Epithelial cell of proximal tubule (primary cell): Measurements from ENCODE around the gene GABRG2. TPM values are rescaled to one million over a fixed set of nuclear protein-coding genes. Genes with fewer than 3 reads are reported as not detected.

ENCODE experiments used
- DNase-seq: peaks from one replicate; pipeline ENCODE4 v3.0.0-alpha.2; 2011; ENCODE audit warnings: low read depth
- H3K4me3 ChIP-seq: 2 replicates; pipeline ENCODE4 v1.5.1; 2011; ENCODE audit warnings: low read depth, mild to moderate bottlenecking, low read length
- total RNA-seq: library from RNA; depleted of rRNA; stranded (reverse); fragments of >200 nt; gene quantifications from 2 replicates; pipeline ENCODE4 v1.2.3, GENCODE V29; 2015
- TF ChIP-seq, protein P1 (sequence below): conservative IDR thresholded peaks from 2 replicates; pipeline ENCODE4 v1.5.1; 2012; ENCODE audit warnings: low read depth, mild to moderate bottlenecking, low read length

GABRG2 gene
- total RNA-seq, 1 donor from 2014 or later = not detected

GRCh38 chr5:162174358-162174974 lies 106.9 kb downstream of the GABRG2 start:
- H3K4me3 ChIP-seq = no peak overlapping the region
- no peak for DNase-seq
- TF ChIP-seq, protein P1, sequence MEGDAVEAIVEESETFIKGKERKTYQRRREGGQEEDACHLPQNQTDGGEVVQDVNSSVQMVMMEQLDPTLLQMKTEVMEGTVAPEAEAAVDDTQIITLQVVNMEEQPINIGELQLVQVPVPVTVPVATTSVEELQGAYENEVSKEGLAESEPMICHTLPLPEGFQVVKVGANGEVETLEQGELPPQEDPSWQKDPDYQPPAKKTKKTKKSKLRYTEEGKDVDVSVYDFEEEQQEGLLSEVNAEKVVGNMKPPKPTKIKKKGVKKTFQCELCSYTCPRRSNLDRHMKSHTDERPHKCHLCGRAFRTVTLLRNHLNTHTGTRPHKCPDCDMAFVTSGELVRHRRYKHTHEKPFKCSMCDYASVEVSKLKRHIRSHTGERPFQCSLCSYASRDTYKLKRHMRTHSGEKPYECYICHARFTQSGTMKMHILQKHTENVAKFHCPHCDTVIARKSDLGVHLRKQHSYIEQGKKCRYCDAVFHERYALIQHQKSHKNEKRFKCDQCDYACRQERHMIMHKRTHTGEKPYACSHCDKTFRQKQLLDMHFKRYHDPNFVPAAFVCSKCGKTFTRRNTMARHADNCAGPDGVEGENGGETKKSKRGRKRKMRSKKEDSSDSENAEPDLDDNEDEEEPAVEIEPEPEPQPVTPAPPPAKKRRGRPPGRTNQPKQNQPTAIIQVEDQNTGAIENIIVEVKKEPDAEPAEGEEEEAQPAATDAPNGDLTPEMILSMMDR = no peak

GRCh38 chr5:162187371-162187770 lies 119.8 kb downstream of the GABRG2 start:
- TF ChIP-seq, protein P1 = no peak
- no peak overlapping the region for H3K4me3 ChIP-seq
- DNase-seq = no peak

DNA sequence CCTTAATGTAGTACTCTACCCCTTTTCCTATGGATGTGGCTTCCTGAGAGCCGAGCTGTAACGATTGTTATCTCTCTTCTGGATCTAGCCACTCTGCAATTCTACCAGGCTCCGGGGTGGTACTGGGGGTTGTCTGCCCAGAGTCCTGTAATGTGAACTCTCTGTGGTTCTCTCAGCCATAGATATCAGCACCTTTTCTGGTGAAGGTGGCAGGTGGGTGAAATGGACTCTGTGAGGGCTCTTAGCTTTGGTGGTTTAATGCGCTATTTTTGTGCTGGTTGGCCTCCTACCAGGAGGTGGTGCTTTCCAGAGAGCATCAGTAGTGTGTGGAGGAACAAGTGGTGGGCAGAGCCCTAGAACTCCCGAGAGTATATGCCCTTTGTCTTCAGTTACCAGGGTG lies 122.1 kb downstream of the GABRG2 start:
- H3K4me3 ChIP-seq = no peak overlapping the region
- TF ChIP-seq, protein P1 = no peak
- DNase-seq = no peak

- H3K4me3 ChIP-seq = no peak overlapping the region
- TF ChIP-seq, protein P1 = no peak
- DNase-seq = no peak
These were observed 125.4 kb downstream of the GABRG2 start for GRCh38 chr5:162193012-162193411.

- TF ChIP-seq, protein P1 = no peak
- no peak overlapping the region for H3K4me3 ChIP-seq
- DNase-seq = no peak
These were observed 128.8 kb downstream of the GABRG2 start for GRCh38 chr5:162196351-162196750.

DNA sequence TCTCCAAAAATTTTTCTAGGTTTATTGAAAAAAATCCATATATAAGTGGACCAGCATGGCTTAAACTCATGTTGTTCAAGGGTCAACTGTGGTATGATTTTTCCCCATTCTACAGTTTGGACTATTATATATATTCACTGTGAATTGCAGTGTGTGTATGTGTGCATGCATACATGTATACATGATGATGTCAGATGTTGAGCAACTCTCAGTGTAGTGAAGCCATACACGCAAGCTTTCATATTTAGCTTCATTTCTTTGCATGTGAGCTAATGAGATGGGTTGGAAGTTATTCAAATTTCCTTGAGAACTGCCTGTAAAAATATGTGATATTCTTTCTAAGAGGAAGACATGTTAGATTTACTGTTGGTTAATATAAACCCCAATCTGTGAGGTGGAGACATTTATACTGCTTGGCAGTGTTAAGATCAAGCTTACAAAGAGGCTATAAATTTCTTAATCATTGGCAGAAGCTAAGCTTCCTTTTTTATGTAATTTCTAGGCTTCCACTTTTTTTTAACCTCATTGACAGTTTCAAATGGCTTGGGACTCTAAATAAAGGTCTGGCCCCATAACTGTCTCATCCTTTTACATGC lies 134.8 kb downstream of the GABRG2 start:
- TF ChIP-seq, protein P1 = no peak
- no peak for DNase-seq
- no peak overlapping the region for H3K4me3 ChIP-seq

Other genes starting within 250 kb of the GABRG2 start
- gene GABRA1, start 219.7 kb upstream of the GABRG2 start, total RNA-seq = not detected in 2 replicates